NCI-H2107 treated with DMSO at 0.1 percent for 48 hours (cell line): ENCODE data around the gene SULF2.

ENCODE experiments used
- DNase-seq: peaks from one replicate; lab custom pipeline; 2025; ENCODE audit not compliant: unreplicated experiment; lab: John Stamatoyannopoulos, UW

The SULF2 gene

GRCh38 chr20:47672886-47673670, 112.2 kb downstream of the SULF2 start:
- DNase-seq: no peak

GRCh38 chr20:47672166-47672565, 113.1 kb downstream of the SULF2 start:
- DNase-seq: no peak

DNA sequence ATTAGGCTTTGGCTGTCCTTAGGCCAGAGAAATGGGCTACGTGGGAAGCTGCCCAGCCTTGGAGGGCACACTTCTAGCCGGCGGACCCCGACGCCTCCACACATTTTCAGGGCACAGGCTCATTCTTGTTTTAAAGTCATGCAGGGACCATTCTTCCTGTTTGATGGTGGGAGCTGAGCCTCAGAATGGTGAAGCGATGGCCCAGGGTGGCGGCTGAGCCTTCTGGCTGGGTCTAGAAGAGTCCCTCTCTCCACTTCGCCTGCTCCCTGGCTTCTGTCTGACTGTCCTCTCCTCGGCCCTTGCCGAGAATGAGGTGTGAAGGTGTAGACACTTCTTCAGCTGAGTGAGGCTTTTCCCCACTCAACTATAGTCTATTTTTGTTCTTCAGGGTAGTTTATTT, 114.4 kb downstream of the SULF2 start:
- no peak for DNase-seq

DNA sequence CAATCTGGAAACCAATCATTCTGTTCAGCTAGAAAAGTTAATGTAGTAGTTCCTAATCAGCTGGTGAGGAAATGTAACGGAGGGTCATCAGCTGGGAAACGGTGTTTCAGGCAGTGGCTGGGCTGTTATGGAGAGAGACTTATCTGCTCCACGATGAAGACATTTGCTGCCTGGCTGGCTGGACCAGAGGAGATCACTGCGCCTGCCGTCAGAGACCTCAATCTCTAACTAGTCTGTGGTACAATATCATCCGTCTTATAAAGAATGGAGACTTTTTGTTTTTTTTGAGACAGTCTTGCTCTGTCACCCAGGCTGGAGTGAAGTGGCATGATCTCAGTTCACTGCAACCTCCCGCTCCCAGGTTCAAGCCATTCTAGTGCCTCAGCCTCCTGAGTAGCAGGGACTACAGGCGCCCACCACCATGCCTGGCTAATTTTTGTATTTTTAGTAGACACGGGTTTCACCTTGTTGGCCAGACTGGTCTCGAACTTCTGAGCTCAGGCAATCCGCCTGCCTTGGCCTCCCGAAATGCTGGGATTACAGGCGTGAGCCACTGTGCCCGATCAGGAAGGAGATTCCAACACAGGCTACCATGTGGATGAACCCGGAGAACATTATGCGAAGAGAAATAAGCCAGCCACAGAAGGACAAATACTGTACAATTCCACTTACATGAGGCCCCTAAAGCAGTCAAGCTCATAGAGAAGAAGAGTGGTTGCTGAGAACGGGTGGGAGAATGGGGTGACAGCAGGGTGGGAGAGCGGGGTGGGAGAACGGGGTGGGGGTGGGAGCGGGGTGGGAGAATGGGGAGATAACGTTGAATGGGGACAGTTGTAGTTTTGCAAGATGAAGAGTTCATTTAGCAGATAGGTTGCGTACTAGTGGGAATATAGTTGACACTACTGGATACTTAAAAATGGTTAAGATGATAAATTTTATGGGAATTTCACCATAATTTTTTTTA, 115.1 kb downstream of the SULF2 start:
- no peak for DNase-seq

DNA sequence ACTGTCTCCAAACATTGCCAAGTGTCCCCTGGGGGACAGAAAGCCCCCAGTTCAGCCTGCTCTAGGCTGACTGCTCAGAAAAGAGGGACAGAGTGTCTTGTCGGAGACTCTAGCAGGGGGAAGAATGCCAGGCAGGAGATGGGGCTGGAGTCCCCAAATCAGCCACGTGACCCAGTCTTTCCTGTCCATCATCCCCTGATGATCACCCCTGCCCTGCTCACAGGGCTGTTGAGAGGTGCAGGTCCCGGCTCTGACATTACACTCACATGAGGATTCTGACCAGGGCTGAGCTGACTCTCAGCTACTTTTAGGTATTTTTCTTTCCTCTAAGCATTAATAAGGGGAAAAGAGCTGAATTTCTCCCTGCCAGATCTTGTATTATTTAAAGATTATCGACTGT, 115.8 kb downstream of the SULF2 start:
- no peak for DNase-seq

- DNase-seq: no peak
Observed at GRCh38 chr20:47669152-47669425, 116.2 kb downstream of the SULF2 start.

GRCh38 chr20:47668313-47669151, 116.7 kb downstream of the SULF2 start:
- no peak for DNase-seq

DNA sequence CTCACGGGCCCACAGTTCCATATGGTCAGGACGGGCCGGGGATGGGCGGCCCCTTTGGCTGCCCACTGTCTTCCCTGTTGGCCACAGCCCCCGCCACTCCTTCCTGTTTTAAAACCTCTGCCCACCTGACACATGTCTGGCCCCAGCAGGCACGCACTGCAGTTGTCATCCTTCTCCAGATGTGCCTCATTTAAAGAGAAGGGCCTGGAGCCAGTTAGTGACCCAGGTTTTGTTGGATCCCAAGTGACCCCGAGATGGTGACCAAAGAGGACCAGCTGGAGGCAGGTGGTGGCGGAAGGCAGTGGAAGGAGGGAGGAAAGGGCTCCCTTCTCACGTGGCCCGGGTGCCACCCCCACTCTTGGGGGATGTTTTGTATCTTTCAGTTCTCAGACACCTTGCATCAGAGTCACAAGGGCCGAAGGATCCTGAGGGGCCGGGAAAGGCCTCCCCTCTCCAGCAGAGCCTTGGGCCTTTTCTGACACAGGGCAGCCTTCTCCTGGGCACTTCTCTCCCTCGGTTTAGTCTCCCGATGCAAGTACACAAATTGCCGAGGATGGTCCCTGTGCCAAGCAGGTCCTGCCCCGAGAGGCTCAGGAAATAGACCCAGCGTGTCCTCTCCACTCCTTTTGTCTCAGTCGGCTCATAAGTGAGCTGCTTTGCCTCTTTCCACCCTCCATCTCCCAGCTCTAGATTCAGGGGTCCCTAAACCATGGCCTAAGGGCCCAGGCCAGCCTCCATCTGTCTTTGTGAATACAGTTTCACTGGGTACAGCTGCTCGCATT, 117.6 kb downstream of the SULF2 start:
- no peak for DNase-seq

GRCh38 chr20:47667086-47667485, 118.2 kb downstream of the SULF2 start:
- no peak for DNase-seq

- DNase-seq: no peak
Observed at GRCh38 chr20:47666304-47666703, 119.0 kb downstream of the SULF2 start.

- no peak for DNase-seq
Observed at GRCh38 chr20:47665221-47665991, 119.9 kb downstream of the SULF2 start.

DNA sequence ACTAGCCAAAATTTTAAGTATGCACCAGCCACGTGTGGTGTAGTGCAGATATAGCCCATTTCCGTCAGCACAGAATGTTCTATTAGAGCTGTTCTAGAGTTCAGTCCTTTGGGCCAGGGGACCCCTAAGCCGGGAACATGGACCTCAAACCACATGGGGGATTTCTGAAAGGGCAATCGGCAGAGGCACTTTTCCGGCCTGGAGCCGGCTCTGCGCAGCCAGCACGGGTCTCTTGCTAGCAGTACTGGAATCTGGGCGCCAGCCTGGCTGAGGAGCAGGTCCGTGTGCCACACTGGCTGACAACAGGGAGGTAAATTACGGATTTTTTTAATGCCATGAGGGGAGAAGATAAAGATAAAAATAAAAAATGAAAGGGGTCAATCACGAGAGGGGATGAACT, 120.5 kb downstream of the SULF2 start:
- no peak for DNase-seq

GRCh38 chr20:47664068-47664437, 121.2 kb downstream of the SULF2 start:
- DNase-seq: no peak

- peak; percentile 16 for DNase-seq
Observed at GRCh38 chr20:47663354-47664067, 121.8 kb downstream of the SULF2 start.

- DNase-seq: no peak
Observed at GRCh38 chr20:47662483-47663353, 122.6 kb downstream of the SULF2 start.

- DNase-seq: no peak
Observed at GRCh38 chr20:47661714-47662113, 123.6 kb downstream of the SULF2 start.

- DNase-seq: no peak
Observed at GRCh38 chr20:47660983-47661700, 124.1 kb downstream of the SULF2 start.

DNA sequence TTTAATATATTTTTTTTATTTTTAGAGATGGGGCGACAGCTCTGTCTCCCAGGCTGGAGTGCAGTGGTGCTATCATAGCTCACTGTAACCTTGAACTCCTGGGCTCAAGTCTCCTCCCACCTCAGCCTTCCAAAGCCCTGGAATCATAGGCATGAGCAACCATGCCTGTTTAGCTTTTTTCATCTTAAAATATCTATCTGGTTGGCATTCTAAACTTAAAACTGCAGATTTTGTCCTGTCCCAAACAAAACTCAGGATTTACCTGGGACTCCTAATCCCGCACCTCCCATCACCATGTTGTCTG, 124.7 kb downstream of the SULF2 start:
- no peak for DNase-seq
